ENCODE results near the gene DCXR. TPM values are rescaled to one million over a fixed set of nuclear protein-coding genes. Genes with fewer than 3 reads are reported as not detected.

DCXR gene
- total and polyA plus RNA-seq, 2 of the 13 experiments (the other 11 are each of a cell fraction or from before 2014, with no cell fraction given): 287 to 311 TPM

DNA sequence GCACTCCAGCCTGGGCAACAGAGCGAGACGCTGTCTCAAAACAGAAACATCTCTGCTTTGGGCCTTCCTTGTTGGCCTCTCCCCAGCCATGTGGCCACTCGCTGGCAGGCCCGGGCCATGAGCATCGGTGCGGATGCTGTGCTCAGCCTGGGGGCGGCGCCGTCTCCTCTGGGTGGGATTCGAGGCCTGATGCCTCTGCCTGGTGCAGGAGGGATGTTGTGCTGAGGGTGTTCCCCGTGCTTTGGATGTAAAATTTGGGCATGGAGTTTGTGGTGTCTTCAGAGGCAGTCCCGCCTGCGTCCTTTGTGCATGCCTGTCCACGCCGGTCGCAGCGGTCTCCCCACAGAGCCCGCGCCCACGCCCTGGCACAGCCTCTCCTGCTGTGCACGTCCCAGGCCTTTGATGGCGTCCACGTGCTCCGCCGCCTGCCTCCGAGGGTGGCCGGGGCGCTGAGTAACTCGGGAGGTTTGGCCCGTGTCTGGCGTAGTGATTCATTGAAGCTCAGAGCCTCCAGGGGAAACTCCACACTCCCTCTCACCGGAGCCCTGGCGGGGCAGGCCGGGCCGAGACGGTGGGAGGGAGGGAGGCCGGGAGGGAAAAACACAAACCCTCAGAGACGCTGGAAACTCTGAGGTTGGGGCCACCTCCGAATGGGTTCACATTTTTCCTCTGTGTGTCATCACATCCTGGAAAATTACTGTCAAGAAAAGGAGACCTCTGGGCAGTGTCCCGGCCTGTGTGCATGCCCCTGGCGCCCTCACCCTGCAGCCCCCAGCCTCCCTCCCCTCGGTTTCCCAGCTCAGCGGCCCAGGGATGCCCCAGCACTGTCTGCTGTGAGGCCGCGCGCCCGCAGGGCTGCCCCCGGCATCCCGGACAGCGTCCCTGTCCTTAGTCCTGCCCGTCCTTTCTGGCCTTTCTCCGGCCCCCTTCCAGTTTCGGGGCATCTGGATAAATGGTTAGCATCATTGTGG lies 33.8 kb downstream of the DCXR start (continued):
- TF ChIP-seq, protein P1, sequence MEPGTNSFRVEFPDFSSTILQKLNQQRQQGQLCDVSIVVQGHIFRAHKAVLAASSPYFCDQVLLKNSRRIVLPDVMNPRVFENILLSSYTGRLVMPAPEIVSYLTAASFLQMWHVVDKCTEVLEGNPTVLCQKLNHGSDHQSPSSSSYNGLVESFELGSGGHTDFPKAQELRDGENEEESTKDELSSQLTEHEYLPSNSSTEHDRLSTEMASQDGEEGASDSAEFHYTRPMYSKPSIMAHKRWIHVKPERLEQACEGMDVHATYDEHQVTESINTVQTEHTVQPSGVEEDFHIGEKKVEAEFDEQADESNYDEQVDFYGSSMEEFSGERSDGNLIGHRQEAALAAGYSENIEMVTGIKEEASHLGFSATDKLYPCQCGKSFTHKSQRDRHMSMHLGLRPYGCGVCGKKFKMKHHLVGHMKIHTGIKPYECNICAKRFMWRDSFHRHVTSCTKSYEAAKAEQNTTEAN (CRISPR knock-in tag; conservative IDR thresholded peaks at IDR 0.05): peak; percentile 82
- TF ChIP-seq, protein P2, sequence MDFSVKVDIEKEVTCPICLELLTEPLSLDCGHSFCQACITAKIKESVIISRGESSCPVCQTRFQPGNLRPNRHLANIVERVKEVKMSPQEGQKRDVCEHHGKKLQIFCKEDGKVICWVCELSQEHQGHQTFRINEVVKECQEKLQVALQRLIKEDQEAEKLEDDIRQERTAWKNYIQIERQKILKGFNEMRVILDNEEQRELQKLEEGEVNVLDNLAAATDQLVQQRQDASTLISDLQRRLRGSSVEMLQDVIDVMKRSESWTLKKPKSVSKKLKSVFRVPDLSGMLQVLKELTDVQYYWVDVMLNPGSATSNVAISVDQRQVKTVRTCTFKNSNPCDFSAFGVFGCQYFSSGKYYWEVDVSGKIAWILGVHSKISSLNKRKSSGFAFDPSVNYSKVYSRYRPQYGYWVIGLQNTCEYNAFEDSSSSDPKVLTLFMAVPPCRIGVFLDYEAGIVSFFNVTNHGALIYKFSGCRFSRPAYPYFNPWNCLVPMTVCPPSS (IDR thresholded peaks at IDR 0.05): no peak
- TF ChIP-seq ZNF136 (CRISPR knock-in tag; IDR thresholded peaks at IDR 0.05; ENCODE audit: low read depth) (no peak; the same call in 1 of the 2 replicates), ZNF337 (CRISPR knock-in tag; IDR thresholded peaks at IDR 0.05; ENCODE audit: borderline replicate concordance, low read depth) (peak; percentile 89; the same call in 1 of the 2 replicates), ARHGAP35 (CRISPR knock-in tag; IDR thresholded peaks at IDR 0.05; ENCODE audit: borderline replicate concordance) (0 out of 2 replicates have a peak, but pooled peaks have one; percentile 27), SRF (IDR thresholded peaks at IDR 0.05; ENCODE audit: low read depth, low read length) (no peak), ZNF660 (CRISPR knock-in tag; IDR thresholded peaks at IDR 0.05; ENCODE audit: borderline replicate concordance, low read depth) (peak; percentile 81; the same call in 1 of the 2 replicates), ZFP36L1 (CRISPR knock-in tag; IDR thresholded peaks at IDR 0.05) (peak; percentile 94; the same call in 1 of the 2 replicates), SATB2 (CRISPR knock-in tag; IDR thresholded peaks at IDR 0.05) (no peak), EP300 (IDR thresholded peaks at IDR 0.05; ENCODE audit: low read depth in 2 of 2, low read length in 2 of 2) (peak in 1 of 2 experiments; percentile 85; a peak in 2 of 4 replicates), EP300 (CRISPR knock-in tag; IDR thresholded peaks at IDR 0.05; ENCODE audit: borderline replicate concordance) (peak; percentile 82), ZSCAN20 (CRISPR knock-in tag; IDR thresholded peaks at IDR 0.05; ENCODE audit: borderline replicate concordance) (peak; percentile 80; the same call in 1 of the 2 replicates)
- TF ChIP-seq, protein P3, sequence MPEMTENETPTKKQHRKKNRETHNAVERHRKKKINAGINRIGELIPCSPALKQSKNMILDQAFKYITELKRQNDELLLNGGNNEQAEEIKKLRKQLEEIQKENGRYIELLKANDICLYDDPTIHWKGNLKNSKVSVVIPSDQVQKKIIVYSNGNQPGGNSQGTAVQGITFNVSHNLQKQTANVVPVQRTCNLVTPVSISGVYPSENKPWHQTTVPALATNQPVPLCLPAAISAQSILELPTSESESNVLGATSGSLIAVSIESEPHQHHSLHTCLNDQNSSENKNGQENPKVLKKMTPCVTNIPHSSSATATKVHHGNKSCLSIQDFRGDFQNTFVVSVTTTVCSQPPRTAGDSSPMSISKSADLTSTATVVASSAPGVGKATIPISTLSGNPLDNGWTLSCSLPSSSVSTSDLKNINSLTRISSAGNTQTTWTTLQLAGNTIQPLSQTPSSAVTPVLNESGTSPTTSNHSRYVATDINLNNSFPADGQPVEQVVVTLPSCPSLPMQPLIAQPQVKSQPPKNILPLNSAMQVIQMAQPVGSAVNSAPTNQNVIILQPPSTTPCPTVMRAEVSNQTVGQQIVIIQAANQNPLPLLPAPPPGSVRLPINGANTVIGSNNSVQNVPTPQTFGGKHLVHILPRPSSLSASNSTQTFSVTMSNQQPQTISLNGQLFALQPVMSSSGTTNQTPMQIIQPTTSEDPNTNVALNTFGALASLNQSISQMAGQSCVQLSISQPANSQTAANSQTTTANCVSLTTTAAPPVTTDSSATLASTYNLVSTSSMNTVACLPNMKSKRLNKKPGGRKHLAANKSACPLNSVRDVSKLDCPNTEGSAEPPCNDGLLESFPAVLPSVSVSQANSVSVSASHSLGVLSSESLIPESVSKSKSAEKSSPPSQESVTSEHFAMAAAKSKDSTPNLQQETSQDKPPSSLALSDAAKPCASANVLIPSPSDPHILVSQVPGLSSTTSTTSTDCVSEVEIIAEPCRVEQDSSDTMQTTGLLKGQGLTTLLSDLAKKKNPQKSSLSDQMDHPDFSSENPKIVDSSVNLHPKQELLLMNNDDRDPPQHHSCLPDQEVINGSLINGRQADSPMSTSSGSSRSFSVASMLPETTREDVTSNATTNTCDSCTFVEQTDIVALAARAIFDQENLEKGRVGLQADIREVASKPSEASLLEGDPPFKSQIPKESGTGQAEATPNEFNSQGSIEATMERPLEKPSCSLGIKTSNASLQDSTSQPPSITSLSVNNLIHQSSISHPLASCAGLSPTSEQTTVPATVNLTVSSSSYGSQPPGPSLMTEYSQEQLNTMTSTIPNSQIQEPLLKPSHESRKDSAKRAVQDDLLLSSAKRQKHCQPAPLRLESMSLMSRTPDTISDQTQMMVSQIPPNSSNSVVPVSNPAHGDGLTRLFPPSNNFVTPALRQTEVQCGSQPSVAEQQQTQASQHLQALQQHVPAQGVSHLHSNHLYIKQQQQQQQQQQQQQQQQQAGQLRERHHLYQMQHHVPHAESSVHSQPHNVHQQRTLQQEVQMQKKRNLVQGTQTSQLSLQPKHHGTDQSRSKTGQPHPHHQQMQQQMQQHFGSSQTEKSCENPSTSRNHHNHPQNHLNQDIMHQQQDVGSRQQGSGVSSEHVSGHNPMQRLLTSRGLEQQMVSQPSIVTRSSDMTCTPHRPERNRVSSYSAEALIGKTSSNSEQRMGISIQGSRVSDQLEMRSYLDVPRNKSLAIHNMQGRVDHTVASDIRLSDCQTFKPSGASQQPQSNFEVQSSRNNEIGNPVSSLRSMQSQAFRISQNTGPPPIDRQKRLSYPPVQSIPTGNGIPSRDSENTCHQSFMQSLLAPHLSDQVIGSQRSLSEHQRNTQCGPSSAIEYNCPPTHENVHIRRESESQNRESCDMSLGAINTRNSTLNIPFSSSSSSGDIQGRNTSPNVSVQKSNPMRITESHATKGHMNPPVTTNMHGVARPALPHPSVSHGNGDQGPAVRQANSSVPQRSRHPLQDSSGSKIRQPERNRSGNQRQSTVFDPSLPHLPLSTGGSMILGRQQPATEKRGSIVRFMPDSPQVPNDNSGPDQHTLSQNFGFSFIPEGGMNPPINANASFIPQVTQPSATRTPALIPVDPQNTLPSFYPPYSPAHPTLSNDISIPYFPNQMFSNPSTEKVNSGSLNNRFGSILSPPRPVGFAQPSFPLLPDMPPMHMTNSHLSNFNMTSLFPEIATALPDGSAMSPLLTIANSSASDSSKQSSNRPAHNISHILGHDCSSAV (CRISPR knock-in tag; IDR thresholded peaks at IDR 0.05; ENCODE audit: borderline replicate concordance): no peak
- TF ChIP-seq, protein P4, sequence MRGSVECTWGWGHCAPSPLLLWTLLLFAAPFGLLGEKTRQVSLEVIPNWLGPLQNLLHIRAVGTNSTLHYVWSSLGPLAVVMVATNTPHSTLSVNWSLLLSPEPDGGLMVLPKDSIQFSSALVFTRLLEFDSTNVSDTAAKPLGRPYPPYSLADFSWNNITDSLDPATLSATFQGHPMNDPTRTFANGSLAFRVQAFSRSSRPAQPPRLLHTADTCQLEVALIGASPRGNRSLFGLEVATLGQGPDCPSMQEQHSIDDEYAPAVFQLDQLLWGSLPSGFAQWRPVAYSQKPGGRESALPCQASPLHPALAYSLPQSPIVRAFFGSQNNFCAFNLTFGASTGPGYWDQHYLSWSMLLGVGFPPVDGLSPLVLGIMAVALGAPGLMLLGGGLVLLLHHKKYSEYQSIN (CRISPR knock-in tag; IDR thresholded peaks at IDR 0.05; ENCODE audit: borderline replicate concordance): no peak
